Measurements from ENCODE around the gene PRKCH.
"Not testable (repeated sequence)": the region's sequence is repeated elsewhere in the genome, so short reads cannot be mapped to it uniquely, and the experiment has no call there.

DNA sequence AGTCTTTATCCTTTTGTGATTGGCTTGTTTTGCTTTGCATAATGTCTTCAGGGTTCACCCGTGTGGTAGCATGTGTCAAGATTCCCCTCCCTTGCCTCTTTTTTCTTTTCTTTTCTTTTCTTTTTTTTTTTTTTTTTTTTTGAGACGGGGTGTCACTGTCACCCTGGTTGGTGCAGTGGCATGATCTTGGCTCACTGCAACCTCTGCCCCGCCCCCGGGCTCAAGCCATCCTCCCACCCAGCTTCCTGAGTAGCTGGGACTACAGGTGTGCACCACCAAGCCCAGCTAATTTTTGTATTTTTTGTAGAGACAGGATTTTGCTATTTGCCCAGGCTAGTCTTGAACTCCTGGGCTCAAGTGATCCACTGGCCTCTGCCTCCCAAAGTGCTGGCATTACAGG is 94.6 kb downstream of the PRKCH start:
- TF ChIP-seq, protein P1, sequence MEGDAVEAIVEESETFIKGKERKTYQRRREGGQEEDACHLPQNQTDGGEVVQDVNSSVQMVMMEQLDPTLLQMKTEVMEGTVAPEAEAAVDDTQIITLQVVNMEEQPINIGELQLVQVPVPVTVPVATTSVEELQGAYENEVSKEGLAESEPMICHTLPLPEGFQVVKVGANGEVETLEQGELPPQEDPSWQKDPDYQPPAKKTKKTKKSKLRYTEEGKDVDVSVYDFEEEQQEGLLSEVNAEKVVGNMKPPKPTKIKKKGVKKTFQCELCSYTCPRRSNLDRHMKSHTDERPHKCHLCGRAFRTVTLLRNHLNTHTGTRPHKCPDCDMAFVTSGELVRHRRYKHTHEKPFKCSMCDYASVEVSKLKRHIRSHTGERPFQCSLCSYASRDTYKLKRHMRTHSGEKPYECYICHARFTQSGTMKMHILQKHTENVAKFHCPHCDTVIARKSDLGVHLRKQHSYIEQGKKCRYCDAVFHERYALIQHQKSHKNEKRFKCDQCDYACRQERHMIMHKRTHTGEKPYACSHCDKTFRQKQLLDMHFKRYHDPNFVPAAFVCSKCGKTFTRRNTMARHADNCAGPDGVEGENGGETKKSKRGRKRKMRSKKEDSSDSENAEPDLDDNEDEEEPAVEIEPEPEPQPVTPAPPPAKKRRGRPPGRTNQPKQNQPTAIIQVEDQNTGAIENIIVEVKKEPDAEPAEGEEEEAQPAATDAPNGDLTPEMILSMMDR (IDR thresholded peaks at IDR 0.05) = not testable (repeated sequence)
- TF ChIP-seq POLR2A (IDR thresholded peaks at IDR 0.05) = not testable (repeated sequence)
